SH-SY5Y (cell line): ENCODE data around the gene NUP50.

Source experiments
- GATA2 ChIP-seq: IDR thresholded peaks from 2 replicates; pipeline ENCODE4 v1.6.1; 2011; ENCODE audit warnings: mild to moderate bottlenecking, low read depth, low read length
- GATA3 ChIP-seq: IDR thresholded peaks from 2 replicates; pipeline ENCODE4 v1.6.1; 2011; ENCODE audit warnings: low read depth, mild to moderate bottlenecking, low read length, moderate library complexity

Gene NUP50

DNA sequence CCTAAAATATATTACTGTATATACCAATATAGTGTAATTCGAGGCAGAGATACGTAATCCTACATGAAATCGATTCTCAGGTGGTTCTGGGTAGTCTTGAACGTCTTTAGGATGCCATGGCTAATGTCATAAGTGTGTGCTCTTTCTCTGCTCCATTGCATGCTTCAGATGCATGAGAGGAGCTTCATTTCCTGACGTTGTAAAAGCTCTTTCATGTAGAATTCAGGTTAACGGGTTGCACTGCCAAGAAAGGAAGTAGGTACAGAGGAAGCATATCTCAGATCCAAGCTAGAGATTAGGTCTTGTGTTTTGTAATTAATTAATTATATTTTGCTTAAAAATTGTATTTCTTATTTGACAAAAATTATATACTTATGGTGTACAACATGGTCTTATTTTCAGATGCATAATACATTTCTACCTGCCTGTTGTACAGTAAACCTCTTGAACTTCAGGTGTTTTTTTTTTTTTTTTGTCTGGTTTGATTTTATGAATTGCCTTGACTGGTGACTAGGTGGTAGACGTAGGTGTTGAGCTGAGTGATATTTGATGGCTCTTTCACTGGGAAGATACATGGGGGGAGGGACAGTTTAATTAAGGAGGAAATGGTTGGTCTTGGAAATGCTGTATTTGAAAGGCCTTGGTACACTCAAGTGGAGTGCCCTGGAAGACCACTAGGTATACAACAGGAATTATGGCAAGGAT lies 9.3 kb downstream of the NUP50 start:
- TF ChIP-seq GATA3: no peak
- no peak for TF ChIP-seq GATA2

DNA sequence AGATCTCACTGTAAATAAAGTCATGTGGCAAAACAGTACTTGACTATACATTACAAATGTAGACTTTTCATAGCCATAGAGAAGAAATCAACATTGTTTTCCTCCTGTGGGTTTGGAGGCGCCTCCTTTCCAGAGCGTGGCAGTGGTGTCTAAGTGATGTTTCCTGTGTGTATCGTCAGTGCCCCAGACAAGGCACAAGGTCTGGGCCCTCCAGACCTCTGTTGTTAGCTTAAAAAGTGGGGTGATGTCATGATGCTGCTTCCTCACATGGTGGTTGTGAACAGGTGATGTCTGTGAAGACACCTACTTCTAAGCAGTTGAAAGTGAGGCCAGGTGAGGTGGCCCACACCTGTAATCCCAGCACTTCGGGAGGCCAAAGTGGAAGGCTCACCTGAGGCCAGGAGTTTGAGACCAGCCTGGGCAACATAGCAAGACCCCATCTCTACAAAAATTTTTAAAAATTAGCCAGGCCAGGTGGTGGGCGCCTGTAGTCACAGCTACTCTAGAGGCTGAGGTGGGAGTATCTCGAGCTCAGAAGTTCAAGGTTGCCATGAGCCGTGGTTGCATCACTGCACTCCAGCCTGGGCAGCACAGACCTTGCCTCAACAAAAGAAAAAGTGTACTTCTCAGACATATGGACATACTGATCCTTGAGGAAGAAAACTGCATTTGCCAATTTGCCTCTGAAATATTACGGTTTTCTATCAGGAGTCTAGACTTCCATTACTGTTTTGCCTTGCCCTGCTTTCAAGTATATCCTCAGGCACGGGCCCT lies 15.7 kb downstream of the NUP50 start:
- TF ChIP-seq GATA3 (no peak), GATA2 (no peak)

DNA sequence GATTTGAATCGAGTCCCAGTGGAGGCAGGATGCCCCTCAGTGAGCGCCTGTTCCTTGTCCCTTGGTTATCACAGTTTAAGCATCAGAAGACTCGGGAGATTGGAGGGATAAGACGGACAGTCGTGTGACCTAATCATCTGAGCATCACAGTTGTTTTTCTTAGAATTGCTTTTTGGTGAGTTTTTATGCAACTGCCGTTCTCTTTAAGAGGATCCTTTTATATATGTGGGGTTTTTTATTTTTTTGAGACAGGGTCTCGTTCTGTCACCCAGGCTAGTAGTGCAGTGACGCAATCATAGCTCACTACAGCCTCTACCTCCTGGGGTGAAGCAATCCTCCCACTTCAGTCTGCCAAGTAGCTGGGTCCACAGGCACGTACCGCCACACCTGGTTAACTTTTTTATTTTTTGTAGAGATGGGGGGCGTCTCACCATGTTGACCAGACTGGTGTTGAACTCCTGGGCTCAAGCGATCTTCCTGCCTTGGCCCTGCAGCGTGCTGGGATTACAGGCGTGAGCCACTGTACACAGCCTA lies 16.5 kb downstream of the NUP50 start:
- TF ChIP-seq GATA3 (no peak), GATA2 (no peak)

DNA sequence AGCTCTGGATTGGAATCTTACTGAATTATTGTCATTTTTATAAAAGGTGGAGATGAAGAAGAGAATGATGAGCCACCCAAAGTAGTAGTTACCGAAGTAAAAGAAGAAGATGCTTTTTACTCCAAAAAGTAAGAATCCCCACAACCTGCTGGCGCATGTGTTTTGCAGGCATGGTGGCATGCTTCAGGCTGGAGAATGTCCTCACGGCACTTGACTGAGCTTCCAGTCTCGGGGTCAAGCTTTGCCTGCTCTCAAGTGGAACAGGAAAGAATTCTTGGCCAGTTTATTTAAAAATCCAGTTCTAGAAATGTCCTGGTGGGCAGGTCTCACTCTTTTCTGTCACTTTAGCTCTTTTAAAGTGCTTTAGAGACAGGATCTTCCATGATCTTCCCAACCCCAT lies 17.5 kb downstream of the NUP50 start:
- TF ChIP-seq GATA2 (no peak), GATA3 (no peak)

DNA sequence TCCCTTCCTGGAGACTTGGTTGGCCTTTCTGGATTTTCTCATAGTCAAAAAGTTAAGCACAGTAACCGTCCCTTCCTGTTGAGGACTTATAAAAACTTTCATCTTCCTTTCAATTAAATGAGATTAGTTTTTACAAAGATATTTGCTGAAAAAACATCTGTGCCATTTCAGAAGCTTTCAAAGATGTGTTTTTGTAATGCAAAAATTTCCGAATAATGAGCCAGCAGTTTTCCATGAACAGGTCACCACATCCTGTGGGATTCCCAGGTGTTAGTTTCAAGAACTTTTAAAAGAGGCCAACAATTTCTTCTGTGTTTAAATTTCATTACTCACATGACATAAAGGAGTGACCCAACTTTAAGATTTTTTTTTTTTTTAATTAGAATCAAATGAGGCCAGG lies 18.0 kb downstream of the NUP50 start:
- no peak for TF ChIP-seq GATA3
- TF ChIP-seq GATA2: no peak

DNA sequence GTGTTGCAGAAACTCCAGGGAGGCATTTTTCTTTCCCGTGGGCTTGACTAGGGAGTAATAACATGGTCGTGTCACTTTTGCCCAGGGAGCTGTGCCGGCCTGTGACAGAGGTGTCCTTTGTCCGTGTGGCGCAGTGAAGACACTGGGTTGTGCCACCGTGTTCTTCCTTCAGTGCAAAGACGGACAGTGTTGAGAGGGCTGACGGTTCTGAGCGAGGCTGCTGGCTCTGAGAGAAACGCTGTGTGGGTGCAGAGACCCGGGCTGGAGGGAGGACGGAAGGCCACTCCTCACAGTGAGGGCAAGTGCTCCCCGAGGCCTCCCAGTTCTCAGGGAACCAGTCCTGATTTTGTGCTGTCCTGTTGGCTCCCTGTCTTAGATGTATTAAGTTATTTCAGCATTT lies 20.2 kb downstream of the NUP50 start:
- TF ChIP-seq GATA2: no peak
- TF ChIP-seq GATA3: no peak

DNA sequence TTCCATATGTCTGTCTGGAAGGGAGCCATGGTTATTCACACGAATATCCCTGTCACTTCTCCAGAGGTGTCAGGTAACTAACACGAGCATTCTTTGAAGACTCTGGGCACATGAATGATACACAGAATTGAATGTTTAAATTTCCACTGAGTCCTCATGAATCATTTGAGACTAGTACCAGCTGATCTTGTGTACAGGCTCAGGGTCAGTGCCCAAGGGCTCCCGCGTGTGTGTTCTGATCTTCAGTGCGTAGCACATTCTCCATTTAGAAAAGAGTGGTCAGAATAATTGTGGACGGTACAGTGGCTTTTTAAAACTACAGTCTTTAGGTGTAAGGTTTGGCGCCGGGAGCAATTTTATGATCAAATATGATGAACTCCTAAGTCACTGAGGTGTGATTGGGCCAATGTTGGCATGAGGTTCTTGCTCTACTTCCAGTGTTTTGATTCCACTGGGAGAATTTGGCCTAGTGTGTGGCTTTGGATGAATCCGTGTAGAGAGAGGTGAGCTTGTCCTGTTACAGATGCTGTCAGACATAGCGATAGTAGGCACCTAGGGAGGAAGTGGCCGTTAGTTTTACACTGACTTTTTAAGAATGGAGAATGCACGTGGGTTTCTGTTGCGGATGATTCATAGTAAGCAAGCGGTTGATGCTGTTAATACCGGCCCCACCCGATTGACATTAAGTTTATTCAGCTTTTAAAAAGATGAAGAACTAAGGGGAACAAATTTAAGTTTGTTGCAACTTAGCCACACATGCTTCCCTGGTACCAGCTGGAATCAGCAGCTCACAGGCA lies 22.2 kb downstream of the NUP50 start:
- TF ChIP-seq GATA3 (no peak), GATA2 (no peak)

DNA sequence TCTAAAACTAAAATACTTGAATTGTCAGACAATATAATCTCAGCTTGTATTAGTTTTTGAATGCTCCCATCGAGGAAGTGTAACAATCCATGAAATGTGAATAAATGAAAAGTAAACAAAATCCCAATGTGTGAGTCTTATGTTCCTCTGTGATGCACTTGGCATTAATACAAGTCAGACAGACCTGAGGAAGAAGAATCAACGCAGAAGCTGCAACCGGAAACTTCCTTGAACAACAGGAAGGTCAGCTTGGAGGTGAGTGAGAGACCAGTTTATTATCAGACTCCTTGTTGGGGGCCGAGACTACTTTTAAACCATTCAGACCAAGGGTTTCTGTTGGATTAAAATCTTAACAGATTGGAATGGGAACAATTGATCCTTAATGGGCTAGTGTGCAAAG lies 24.2 kb downstream of the NUP50 start:
- TF ChIP-seq GATA3 (no peak), GATA2 (no peak)

DNA sequence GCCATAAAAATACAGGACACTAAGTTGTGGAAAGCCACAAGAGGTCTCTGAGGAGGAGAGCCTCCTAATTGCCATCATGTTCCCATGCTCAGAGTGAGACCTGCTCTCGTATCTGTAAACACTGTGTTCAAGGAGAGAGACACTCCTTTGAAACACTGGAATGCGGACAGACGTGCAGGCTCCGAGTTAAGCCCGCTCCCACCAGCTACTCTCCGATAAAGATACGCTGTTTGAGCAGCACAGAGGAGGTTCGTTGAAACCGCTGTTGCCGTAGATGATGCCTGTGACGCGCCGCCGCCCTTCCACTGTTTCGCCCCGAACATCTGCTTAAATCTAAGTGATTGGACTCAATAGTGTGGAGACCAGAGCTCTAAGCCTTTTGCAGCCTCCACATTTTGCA lies 25.1 kb downstream of the NUP50 start:
- no peak for TF ChIP-seq GATA3
- TF ChIP-seq GATA2: no peak

DNA sequence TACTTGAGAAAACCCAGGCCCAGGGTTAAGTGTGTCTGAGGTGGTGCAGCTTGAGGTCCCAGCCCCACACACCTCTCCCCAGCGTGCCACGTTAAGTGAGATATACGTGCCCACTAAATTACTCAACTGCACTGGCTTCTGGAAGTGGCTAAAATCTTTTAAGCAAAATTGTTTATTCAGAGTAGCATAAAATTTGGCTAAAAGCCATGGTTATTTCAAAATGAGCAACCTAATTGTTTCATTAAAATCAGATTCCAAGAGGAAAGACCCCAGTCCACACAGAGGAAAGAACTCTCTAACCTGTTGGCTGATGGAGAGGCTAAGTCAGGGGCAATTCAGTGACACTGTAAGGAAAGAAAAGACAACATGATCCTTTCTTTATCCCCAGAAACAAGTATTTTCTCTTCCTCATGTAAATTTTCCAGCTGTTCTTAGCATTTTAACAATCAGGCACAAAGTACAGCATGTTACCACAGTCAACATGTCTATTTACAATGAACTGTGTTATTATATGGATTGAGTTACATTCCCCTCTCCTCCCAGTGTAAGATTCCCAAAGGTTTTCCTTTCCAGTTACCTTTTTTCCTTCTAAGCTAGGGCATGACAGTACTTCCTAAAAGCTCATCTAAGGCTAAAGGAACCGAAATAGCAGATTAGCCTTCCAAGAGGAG lies 26.6 kb downstream of the NUP50 start:
- TF ChIP-seq GATA2: no peak
- no peak for TF ChIP-seq GATA3

DNA sequence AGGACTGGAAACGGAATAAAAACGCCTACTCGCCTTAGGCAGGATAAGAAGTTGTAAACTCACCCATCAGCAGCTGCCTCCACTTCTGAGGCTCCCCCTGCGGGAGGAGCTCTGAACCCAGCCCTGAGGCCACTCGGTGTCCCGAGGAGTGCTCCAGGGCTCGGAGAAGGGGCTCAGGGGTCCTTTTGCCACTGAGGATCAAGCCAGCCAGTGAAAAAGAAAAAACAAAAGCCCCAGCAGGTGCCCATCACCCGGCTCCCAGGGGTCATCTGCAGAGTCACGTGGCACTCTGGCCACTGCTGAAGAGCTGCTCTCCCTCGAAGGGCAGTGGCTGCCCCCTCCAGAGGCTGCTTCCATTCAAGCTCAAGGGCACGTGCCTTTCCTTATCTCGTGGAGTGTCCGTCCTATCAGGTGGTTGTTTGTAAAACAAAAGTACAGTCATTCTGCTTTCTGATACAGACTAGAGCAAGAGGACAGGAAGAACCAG lies 29.0 kb downstream of the NUP50 start:
- TF ChIP-seq GATA2 (no peak), GATA3 (no peak)

DNA sequence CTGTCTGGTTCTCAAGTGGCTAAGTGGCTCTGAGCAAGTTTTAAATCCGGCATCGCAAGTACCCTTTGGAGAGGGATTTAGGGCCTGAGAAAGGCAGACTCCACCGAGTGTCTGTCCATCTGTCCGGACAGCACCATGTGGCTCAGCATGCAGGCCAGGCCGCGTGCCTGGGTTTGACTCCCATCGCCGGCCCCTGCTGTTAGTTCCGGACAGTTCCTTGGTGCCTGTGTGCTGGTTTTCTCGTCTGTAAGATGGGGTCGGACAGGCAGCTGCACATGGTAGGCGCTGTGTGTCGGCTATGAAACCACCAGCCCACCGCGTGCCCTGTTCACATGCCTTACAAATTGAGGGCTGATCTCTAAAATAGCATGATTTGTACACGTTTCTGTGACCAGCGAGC lies 31.0 kb downstream of the NUP50 start:
- TF ChIP-seq GATA2 (no peak), GATA3 (no peak)

DNA sequence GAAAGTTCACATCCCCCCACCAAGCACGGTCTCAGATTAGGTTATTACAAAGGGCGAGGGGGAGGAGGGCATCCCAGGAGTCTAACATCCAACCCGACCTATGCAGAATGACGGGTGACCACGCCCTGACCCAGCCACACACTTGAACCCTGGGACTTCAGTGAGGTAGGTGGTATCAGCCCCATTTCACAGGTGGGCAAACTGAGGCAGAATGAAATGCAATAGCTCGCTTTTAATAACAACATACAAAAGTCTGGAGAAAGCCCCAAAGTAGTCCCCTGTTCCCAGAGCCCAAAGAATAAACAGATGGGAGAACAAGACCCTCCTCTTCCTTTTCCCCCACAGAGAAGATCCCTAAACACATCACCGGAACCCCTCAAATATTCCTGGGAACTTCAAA lies 31.9 kb downstream of the NUP50 start:
- TF ChIP-seq GATA3 (no peak), GATA2 (no peak)

DNA sequence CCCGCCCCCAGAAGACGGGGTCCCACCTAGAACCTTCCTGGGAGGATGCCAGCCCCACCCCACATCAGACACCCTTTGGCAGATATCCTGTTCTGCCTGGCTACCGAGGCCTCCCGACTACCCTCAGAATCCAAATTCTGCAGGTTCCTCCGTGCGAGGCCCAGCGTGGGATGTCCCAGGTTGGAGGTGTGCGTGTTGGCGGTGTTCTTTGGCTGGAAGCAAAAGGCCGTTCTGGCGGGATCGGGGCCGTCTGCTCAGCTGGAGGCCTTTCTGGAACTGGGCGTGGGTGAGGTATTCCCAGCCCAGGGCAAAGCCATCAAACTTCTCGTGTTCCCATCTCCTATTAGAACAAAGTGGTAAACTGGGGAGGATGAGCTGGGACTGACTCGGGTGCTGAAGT lies 32.6 kb downstream of the NUP50 start:
- TF ChIP-seq GATA3 (no peak), GATA2 (no peak)
